Hepatocyte (in vitro differentiated cells): ENCODE data around the gene STK24. TPM values are rescaled to one million over a fixed set of nuclear protein-coding genes. Genes with fewer than 3 reads are reported as not detected.

ENCODE experiments used
- DNase-seq: peaks from one replicate; pipeline ENCODE4 v3.0.0-alpha.2; 2016; ENCODE audit warnings: low spot score
- H2AFZ ChIP-seq: fragments of 200-600 bp; sonication (generic); 2 replicates; pipeline ENCODE4 v1.6.0; 2016; ENCODE audit warnings: antibody characterized with exemption, mild to moderate bottlenecking
- H3K27ac ChIP-seq: fragments of 200-600 bp; sonication (generic); 2 replicates; pipeline ENCODE4 v1.5.1; 2016; ENCODE audit warnings: mild to moderate bottlenecking
- H3K27me3 ChIP-seq: fragments of 200-600 bp; sonication (generic); 2 replicates; pipeline ENCODE4 v1.6.1; 2016
- H3K36me3 ChIP-seq: fragments of 200-600 bp; sonication (generic); replicated peaks from 2 replicates; pipeline ENCODE4 v1.5.1; 2016; ENCODE audit warnings: low read depth; ENCODE audit not compliant: insufficient read depth
- H3K4me1 ChIP-seq: fragments of 200-600 bp; sonication (generic); 2 replicates; pipeline ENCODE4 v1.5.1; 2016; ENCODE audit warnings: mild to moderate bottlenecking, moderate library complexity; ENCODE audit not compliant: insufficient read depth
- H3K4me2 ChIP-seq: fragments of 200-600 bp; sonication (generic); 2 replicates; pipeline ENCODE4 v1.6.0; 2016
- H3K4me3 ChIP-seq: fragments of 200-600 bp; sonication (generic); 2 replicates; pipeline ENCODE4 v1.5.1; 2016; ENCODE audit warnings: mild to moderate bottlenecking
- H3K79me2 ChIP-seq: fragments of 200-600 bp; sonication (generic); 2 replicates; pipeline ENCODE4 v1.6.0; 2017; ENCODE audit warnings: mild to moderate bottlenecking
- H3K9me2 ChIP-seq: fragments of 200-600 bp; sonication (generic); replicated peaks from 2 replicates; pipeline ENCODE4 v1.6.0; 2017; ENCODE audit warnings: mild to moderate bottlenecking; ENCODE audit not compliant: insufficient read depth
- H3K9me3 ChIP-seq: fragments of 200-600 bp; sonication (generic); 2 replicates; pipeline ENCODE4 v1.5.1; 2016; ENCODE audit warnings: low read depth, mild to moderate bottlenecking
- H4K20me1 ChIP-seq: fragments of 200-600 bp; sonication (generic); 2 replicates; pipeline ENCODE4 v1.6.0; 2016; ENCODE audit warnings: mild to moderate bottlenecking; ENCODE audit not compliant: insufficient read depth, poor library complexity, severe bottlenecking
- EZH2 ChIP-seq: fragments of 200-600 bp; sonication (generic); IDR thresholded peaks from 2 replicates; pipeline ENCODE4 v1.6.1; 2016; ENCODE audit warnings: antibody characterized with exemption, mild to moderate bottlenecking, borderline replicate concordance
- EZH2phosphoT487 ChIP-seq: fragments of 200-600 bp; sonication (generic); IDR thresholded peaks from one replicate; pipeline ENCODE4 v1.6.1; 2018; ENCODE audit warnings: antibody characterized with exemption, mild to moderate bottlenecking, low read depth, moderate library complexity; ENCODE audit not compliant: unreplicated experiment, severe bottlenecking
- WGBS: methylation state at CpG from one replicate; pipeline ENCODE4 v1.1.6; 2016; ENCODE audit warnings: low lambda C conversion rate; ENCODE audit errors: missing lambda C conversion rate; 5-methylcytosine and 5-hydroxymethylcytosine counted together
- polyA plus RNA-seq: library from polyadenylated mRNA; unstranded; fragments of >200 nt; fragmentation: Nextera tagmentation; extraction: Ambion mirVana; gene quantifications from 2 replicates; pipeline ENCODE4 v1.2.1, GENCODE V29; 2016
- total RNA-seq: library from RNA; depleted of rRNA; stranded (reverse); fragments of >200 nt; gene quantifications from 2 replicates; pipeline ENCODE4 v1.2.3, GENCODE V29; 2014
- TF ChIP-seq, protein P1 (sequence below): fragments of 200-600 bp; sonication (generic); IDR thresholded peaks from 2 replicates; pipeline ENCODE4 v1.5.1; 2016; ENCODE audit warnings: antibody characterized with exemption, mild to moderate bottlenecking; ENCODE audit not compliant: poor library complexity

STK24 gene
- total and polyA plus RNA-seq, 2 experiments from 2014 or later, result 71.2 to 74.4 TPM

DNA sequence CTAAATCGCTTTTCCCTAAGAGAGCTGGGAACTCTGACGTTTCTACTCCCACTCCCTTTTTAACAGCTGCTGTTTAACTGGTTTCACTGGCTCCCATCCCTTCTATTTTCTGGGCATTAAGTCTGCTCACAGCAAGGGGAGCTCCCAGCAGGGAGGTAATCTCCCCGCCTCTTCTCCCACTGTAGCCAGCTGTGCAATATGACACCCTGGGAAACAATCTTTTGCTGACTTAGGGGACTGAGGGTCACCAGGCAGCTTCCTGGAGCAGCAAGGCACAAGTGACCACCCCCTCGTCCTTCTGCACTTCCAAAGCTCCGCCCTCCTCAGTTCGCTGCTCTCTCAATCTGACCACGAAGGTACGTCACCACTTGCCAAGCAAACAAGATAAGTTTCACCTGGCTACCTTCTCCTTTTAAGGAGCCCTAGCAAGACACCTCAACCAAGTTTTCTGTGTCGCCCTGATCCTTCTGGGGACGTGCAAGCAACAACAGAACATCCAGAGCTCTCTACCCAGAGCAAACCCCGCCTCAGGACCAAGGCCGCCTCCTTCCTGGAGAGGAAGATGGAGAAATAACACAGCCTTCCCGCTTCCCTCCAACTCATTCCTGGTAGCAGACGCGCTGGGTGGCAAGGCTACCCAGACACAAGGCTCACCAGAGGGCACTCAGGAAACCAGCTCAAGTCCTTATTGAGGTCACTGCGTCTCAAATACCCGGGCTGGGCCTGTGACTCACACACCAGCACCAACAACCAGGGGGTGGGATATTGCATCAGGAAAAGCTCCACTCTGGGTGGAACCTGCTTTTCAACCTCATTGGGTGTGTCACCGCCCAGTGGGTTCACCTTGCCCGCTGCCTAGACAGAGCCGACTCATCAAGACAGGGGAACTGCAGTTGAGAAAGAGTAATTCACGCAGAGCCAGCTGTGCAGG lies 92.4 kb downstream of the STK24 start:
- peaks cover 84% of the 10 kb centered on the region for H3K79me2 ChIP-seq
- H4K20me1 ChIP-seq, result peaks cover 33% of the 10 kb centered on the region
- peak overlapping the region; percentile 66 for H3K4me2 ChIP-seq
- DNase-seq, result peak; percentile 91
- WGBS, result 25% methylated on average over 21 of the region's 21 CpGs
- H2AFZ ChIP-seq, result no peak overlapping the region
- H3K4me1 ChIP-seq, result peaks cover 41% of the 10 kb centered on the region
- no peaks in the 10 kb centered on the region for H3K9me3 ChIP-seq
- no peaks in the 10 kb centered on the region for H3K27me3 ChIP-seq
- H3K9me2 ChIP-seq, result no peaks in the 10 kb centered on the region
- H3K36me3 ChIP-seq, result no peaks in the 10 kb centered on the region
- H3K27ac ChIP-seq, result peak overlapping the region; percentile 97
- TF ChIP-seq EZH2phosphoT487 (no peak), EZH2 (no peak)
- TF ChIP-seq, protein P1, sequence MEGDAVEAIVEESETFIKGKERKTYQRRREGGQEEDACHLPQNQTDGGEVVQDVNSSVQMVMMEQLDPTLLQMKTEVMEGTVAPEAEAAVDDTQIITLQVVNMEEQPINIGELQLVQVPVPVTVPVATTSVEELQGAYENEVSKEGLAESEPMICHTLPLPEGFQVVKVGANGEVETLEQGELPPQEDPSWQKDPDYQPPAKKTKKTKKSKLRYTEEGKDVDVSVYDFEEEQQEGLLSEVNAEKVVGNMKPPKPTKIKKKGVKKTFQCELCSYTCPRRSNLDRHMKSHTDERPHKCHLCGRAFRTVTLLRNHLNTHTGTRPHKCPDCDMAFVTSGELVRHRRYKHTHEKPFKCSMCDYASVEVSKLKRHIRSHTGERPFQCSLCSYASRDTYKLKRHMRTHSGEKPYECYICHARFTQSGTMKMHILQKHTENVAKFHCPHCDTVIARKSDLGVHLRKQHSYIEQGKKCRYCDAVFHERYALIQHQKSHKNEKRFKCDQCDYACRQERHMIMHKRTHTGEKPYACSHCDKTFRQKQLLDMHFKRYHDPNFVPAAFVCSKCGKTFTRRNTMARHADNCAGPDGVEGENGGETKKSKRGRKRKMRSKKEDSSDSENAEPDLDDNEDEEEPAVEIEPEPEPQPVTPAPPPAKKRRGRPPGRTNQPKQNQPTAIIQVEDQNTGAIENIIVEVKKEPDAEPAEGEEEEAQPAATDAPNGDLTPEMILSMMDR, result no peak
- no peak overlapping the region for H3K4me3 ChIP-seq

DNA sequence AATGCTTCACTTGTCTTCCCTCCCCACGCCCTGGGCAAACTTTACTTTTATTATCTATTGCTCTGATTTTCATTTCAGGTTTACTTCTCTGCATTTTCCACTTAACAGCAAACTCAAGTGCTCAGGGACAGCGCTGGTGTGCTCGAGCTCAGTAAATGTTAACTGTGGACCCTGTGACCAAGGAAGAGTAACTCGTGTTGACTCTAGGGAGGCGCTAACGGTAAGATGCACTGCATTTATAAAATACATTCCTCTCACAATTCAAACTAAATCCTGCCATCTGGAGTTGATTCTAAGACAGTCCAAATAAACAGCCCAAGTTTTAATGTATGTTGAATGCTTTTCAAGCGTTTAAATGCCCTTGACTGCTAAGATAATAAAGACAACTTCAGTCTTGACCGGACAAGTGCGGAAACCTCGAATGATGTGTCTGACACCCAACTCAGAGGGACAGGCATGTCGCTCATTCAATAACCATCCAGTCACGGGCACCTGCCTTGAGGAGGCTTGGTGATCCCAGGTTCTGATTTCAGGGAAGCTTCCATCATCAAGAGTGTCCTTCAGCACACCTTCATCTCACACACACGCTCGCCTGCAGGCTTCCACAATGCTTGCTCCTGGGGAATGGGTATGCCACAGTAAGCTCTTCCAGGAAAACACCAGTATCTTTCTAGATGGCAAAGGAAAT lies 93.2 kb downstream of the STK24 start:
- H4K20me1 ChIP-seq, result peaks cover 25% of the 10 kb centered on the region

DNA sequence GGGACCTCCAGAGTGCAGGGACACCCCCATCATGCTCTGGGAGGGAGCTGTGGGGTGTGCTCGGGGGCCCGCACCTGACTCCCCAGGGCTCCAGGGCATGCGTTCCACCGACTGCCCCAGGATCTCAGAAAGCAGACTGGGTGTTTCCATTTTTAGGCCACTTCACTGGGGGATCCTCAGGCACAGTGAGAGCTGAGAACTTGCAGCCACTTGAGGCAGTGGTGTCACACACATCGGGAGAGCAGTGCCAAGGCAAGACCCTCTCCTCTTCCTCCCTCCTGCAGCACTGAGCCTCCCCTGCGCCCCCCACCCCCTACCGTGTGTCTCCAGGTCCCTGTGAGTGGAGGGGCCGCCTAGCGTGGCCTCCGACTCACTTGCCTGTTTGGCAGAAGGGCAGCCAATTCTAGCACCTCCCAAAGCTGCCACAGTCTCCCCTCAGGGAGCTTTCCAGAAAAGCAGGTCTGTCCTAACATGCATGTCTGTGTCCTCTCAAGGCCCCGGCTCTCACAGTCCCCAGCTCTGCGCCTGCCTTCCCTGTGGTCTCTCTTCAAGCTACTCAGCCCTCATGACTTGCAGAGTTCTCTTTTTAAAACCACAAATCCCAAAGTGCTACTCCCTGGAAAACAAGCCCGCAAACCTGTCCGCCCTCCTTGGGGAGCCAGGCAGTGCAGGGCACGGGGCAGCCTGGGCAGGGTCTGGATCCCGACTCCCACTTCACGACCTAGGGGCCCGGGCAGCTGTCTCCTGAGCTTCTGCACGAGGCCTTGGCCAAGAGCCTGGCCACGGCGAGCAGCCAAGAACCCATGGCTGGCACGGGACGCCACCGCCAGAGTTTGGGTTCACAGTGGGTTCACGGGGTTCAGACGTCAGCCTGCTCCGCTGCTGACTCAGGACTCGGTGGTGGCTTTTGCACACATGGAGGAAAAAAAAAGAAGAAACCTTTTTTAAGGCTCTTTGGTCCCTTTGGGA lies 94.1 kb downstream of the STK24 start:
- Histone ChIP-seq H3K4me3 (no peak overlapping the region), H3K79me2 (peaks cover 84% of the 10 kb centered on the region), H3K27me3 (no peaks in the 10 kb centered on the region), H3K27ac (peak overlapping the region; percentile 97), H3K9me3 (no peaks in the 10 kb centered on the region), H3K9me2 (no peaks in the 10 kb centered on the region), H3K36me3 (no peaks in the 10 kb centered on the region), H3K4me2 (peak overlapping the region; percentile 66), H4K20me1 (peaks cover 26% of the 10 kb centered on the region), H2AFZ (no peak overlapping the region), H3K4me1 (peaks cover 36% of the 10 kb centered on the region)
- TF ChIP-seq EZH2 (no peak), EZH2phosphoT487 (no peak)
- TF ChIP-seq, protein P1, result no peak
- DNase-seq, result no peak
- 88% methylated on average over 26 of the region's 28 CpGs for WGBS

More for the DNA sequence above, 93.2 kb downstream of the STK24 start:
- no peaks in the 10 kb centered on the region for H3K9me3 ChIP-seq
- TF ChIP-seq EZH2, result no peak
- TF ChIP-seq, protein P1, result peak; percentile 19
- 42% methylated on average over 14 of the region's 14 CpGs for WGBS
- H2AFZ ChIP-seq, result no peak overlapping the region
- peak overlapping the region; percentile 66 for H3K4me2 ChIP-seq
- DNase-seq, result peak; percentile 52
- no peaks in the 10 kb centered on the region for H3K27me3 ChIP-seq
- peaks cover 84% of the 10 kb centered on the region for H3K79me2 ChIP-seq
- H3K4me1 ChIP-seq, result peaks cover 36% of the 10 kb centered on the region
- no peak overlapping the region for H3K4me3 ChIP-seq
- no peaks in the 10 kb centered on the region for H3K36me3 ChIP-seq
- H3K27ac ChIP-seq, result peak overlapping the region; percentile 97
- H3K9me2 ChIP-seq, result no peaks in the 10 kb centered on the region
